Measurements from ENCODE around the gene SOWAHB.
"Not testable (repeated sequence)": the region's sequence is repeated elsewhere in the genome, so short reads cannot be mapped to it uniquely, and the experiment has no call there.

Gene SOWAHB

DNA sequence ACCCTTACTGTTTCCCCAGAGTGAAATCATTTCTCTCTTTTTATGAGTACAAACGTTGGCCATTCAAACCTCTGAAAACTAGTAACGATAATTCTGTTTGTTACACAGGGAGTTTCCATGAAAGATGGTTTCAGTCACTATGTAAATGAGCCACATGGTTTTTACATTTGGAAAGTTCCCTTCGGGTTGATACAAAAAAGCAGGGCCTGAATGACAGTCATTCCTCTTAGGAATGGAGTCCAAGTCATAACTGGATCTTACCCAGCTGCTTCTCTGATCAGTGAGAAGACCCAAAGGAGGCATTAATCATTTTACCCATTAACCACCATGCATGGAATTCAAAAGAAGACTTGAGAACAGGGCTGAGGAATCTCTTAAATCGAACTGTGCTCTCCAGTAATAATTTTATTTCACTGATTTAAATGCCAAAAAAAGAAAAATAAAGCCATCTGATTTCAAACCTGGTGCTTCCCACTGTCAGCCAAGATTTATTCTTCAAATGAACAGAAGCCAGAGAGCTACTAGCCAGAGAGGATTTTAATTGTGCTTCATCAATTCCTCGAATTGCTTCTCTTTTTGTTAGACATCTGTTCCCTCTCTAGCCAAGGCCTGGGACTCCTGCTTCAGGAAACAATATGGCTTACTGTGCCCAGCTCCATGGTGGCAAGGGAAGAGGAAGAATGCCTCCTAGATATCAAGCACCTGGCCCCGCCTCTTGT is 3.2 kb downstream of the SOWAHB start:
- FAIRE-seq = no peak

- FAIRE-seq = no peak
These were observed 5.3 kb downstream of the SOWAHB start for GRCh38 chr4:76892601-76893000.

- no peak for FAIRE-seq
These were observed 5.9 kb downstream of the SOWAHB start for GRCh38 chr4:76892001-76892400.

DNA sequence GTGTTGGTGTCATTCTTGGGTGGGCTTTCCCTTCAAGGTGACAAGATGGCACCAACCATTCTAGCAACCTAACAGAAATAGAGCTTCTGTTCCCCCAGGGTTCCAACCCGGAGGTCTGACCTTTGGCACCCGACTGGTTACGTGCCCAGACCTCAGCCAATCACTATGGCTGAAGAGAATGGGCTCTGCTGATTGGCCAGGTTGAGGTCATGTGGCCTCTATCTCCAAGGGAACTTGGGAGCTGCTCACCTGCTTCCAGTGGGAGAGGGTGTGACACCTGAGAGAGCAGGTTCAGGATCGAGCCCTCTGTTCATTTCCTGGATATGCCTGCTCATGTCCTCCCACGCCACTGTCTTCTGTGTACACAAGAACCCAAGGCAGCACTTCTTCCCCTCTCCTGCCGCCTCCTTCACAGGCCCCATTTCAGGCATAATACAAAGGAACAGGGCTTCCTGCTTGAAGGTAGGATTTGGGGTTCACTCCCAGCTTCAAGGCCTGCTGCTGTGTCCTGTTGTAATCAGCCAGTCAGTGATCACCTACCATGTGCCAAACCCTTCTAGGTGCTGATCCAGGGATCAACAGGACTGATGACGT is 11.0 kb downstream of the SOWAHB start:
- FAIRE-seq = no peak

- no peak for FAIRE-seq
These were observed 11.7 kb downstream of the SOWAHB start for GRCh38 chr4:76886214-76886613.

DNA sequence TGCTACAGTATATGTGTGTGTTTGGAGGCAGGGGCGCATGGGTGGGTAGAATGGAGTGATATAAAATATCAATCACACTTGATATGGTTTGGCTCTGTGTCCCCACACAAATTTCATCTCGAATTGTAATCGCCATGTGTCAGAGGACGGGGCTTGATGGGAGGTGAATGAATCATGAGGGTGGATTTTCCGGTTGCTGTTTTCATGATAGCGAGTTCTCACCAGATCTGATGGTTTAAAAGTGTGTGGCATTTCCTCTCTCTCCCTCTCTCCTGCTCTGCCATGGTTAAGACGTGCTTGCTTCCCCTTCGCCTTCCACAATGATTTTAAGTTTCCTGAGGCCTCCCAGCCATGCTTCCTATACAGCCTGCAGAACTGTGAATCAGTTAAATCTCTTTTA is 14.8 kb downstream of the SOWAHB start:
- FAIRE-seq = no peak

DNA sequence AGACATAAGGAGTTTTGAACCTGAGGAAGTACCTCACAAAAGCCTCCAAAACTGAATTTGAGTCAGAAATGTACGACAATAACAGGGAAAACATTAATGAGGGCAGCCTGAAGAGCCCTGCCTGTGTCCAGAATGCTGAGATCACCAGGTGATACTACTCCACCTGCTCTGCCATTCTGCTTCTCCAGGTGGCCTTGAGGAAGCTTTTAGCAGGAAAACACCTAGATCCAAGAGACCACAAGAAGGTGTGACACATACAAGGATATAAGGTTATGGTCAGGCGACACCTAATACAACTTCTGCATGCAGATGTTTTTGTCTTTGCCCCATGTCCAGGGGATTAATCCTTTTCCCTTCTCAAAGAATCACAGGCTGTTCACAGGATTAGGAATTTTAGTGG is 15.3 kb downstream of the SOWAHB start:
- FAIRE-seq = no peak

GRCh38 chr4:76881375-76881774 is 16.6 kb downstream of the SOWAHB start:
- no peak for FAIRE-seq

DNA sequence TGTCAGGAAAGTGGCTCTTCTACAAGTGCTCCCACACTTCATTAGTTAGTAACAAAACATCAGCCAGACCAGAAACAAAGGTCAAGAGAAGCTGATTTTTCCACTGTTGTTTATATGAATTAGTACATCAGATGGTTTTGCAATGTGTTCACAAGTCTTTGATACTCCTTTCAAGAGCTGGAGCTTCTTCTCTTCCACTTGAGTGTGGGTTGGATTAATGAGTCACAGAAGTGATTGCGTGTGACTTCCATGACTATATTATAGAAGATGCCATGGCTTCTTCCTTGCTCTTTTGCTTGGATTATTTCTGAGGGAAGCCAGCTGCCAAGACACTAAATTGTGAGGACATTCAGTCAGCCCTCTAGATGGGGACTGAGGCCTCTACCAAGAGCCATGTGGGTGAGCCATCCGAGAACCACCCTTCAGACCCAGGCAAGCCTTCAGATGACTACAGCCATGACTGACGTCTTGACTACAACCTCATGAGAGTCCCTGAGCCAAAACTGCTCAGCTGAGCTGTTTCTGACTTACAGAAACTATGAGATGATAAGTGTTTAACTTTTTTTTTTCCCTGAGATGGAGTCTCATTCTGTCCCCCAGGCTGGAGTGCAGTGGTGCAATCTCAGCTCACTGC is 18.1 kb downstream of the SOWAHB start:
- FAIRE-seq = no peak

DNA sequence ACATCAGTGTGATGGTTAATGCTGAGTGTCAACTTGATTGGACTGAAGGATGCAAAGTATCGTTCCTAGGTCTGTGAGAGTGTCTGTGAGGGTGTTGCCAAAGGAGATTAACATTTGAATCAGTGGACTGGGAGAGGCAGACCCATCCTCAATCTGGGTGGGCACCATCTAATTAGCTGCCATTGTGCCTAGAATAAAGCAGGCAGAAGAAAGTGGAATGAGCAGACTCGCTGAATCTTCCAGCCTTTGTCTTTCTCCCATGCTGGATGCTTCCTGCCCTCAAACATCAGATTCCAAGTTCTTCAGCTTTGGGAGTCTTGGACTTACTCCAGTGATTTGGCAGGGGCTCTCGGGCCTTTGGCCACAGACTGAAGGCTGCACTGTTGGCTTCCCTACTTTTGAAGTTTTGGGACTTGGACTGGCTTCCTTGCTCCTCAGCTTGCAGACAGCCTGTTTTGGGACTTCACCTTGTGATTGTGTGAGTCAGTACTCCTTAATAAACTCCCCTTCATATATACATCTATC is 19.2 kb downstream of the SOWAHB start:
- not testable (repeated sequence) for FAIRE-seq

- FAIRE-seq = no peak
These were observed 23.8 kb downstream of the SOWAHB start for GRCh38 chr4:76874176-76874575.

GRCh38 chr4:76873495-76873894 is 24.4 kb downstream of the SOWAHB start:
- no peak for FAIRE-seq

DNA sequence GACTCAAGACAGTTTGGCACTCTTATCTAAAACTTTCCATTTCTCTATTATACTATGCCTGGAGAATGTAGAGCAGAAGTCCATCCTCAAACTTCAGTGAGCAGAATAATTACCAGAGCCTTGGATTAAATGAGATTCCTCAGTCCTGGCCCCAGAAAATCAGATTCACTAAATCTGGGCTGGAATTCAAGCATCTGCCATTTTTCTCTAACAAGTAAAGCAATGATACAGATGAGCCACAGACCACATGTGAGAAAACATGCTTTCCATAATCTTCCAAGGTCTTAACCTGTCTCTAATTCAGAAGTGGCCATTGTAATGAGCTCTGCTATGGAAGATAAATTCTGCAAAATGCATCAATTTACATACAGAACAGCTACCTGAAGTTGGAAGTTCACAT is 25.4 kb downstream of the SOWAHB start:
- FAIRE-seq = no peak

- FAIRE-seq = not testable (repeated sequence)
These were observed 29.2 kb downstream of the SOWAHB start for GRCh38 chr4:76868780-76869179.

DNA sequence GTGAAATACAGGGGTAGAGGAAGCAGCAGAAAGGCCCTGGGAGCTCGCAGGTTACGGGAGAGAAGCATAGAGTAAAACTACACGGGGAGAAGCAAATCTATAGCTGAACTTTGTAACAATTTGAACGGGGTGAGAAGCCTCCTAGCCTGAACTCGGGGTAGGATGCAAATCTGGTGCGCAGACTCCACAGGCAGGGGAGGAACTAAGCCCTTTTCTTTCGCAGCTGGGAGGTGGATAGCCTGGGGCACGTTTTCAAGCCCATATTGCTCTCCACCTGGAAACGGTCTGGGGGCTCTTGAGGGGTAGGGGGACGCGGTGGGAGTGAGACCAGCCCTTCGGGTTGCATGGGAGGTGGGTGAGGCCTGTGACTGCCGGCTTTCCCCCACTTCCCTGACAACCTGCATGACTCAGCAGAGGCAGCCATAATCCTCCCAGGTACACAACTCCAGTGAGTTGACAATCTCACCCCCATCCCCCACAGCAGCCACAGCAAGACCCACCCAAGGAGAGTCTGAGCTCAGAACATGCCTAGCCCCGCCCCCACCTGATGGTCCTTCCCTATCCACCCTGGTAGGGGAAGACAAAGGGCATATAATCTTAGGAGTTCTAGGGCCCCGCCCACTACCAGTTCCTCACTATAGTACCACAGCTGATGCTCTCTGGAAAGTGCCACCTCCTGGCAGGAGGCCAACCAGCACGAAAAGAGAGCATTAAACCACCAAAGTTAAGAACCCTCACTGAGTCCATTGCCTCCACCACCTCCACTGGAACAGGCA is 29.9 kb downstream of the SOWAHB start:
- FAIRE-seq = no peak

DNA sequence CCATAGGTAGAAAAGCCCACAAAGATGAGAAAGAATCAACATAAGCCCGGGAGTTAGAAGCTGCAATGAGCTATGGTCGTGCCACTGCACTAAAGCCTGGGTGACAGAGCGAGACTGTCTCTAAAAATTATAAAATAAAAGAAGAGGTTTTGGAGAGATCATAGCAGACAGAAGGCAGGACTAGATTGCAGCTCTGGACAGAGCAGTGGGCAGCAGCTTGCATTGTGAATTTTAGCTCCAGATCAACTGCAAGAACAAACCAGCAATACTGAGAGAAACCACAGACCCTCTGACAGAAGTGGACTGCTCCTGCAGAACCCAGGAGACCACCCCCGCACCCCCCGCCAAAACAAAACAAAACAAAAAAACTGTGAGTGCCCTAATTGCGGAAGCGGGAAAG is 30.6 kb downstream of the SOWAHB start:
- FAIRE-seq = no peak

GRCh38 chr4:76866641-76867040 is 31.3 kb downstream of the SOWAHB start:
- no peak for FAIRE-seq

DNA sequence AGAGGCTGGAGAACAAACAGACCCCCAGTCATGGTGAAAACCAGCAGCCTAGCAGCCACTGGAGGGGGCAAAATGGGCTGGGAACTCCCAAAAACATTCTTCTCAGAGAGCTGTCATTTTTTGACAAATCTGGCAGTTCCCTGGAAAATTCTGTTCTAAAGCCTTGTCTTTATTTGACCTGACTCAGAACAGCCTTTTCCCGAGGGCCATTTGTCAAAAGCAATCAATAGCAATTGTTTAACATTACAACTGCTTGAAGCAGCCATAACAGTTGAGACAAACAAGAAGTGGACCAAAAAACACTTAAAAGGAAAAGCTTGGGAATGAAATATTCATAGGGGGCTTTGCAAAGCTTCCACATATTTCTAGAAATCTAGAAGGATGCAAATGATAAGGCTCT is 39.6 kb downstream of the SOWAHB start:
- FAIRE-seq = no peak

GRCh38 chr4:76857074-76857409 is 40.9 kb downstream of the SOWAHB start:
- FAIRE-seq = no peak

DNA sequence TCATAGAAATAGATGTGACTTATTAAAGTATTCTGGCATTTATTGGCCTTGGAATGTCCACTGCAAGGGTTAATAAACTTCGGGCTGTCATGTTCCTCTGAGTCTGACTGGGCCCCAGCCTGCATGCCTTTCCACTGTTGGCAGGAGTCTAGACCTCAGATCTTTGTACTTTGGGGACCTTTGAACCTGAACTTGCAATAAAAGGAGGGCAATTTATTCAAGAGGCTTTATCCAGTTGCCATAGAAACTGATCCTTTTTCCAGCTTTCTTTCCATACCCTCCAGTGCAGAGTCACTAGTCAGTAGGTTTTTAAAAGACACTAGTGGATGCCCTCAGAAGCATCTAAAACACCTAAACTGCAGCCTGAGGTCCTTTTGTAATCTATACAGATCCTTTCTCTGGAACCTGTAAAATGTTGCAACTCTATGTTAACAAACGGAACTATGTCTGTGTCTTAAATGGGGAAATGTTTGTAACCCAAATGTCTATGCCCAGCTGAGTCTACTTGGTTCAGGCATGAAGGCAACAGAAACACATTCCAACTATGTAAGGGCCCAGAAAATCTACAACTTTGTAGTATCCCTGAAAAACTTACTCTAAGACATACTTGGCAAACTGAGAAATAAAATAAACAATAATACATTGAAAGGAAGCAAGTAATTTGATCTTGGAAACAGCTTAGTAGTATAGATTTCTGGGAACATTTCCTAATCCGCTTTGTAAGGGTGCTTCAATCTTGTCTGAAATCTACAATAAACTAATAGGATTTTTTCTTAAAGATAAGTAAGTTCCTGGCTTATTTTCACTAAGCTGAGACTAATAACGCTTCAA is 41.5 kb downstream of the SOWAHB start:
- no peak for FAIRE-seq

GRCh38 chr4:76854858-76855257 is 43.1 kb downstream of the SOWAHB start:
- no peak for FAIRE-seq

DNA sequence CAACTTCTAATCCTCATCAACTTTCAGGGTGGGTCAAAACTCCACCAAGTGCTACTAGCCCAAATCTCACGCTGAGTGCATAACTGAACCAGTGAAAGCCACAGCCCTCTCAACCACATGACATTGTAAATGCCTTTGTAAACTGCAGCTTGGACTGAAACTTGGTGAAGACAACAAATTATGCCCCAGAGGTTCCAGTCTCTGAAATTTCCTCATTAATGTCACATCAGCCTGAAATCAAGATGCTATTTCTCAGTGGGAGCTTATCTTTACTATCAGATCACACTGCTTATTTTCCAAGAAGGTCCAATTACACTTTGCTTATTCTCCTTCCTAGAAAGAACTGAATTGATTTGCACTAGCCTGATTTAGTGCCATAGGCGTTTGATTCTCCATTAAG is 46.6 kb downstream of the SOWAHB start:
- no peak for FAIRE-seq

All from endometrium (tissue), 2 donors.